B cell (primary cell): Measurements from ENCODE around the gene DOCK6. TPM values are rescaled to one million over a fixed set of nuclear protein-coding genes. Genes with fewer than 3 reads are reported as not detected.

Source experiments
- ATAC-seq: fragments of 200-7000 bp; cut with Tn5 transposase; one replicate; pipeline ENCODE4 v1.10.0; 2021; ENCODE audit warnings: low read depth, mild to moderate bottlenecking, moderate number of reproducible peaks, moderate library complexity
- CTCF ChIA-PET: fragments of 350-600 bp; sonication (Branson Sonifier 250); formaldehyde crosslinking; loops from one replicate; lab custom pipeline; 2021; ENCODE audit warnings: antibody characterized with exemption, inconsistent platforms; lab: Charles Lee
- POLR2A ChIA-PET: fragments of 350-600 bp; sonication (Branson Sonifier 250); formaldehyde crosslinking; loops from one replicate; lab custom pipeline; 2021; ENCODE audit warnings: antibody characterized with exemption; lab: Charles Lee
- DNase-seq: peaks from one replicate; pipeline ENCODE4 v3.0.0; 2013
- H2AFZ ChIP-seq: 2 replicates; pipeline ENCODE4 v1.6.1; 2012; ENCODE audit warnings: mild to moderate bottlenecking, low read depth, low read length; ENCODE audit not compliant: insufficient read depth, poor library complexity, severe bottlenecking
- H3K27ac ChIP-seq, 2 donors: 1 replicate in 1 of 2; 2 replicates in 1 of 2; pipeline ENCODE4 v1.5.1; 2012 to 2013; ENCODE audit warnings: low read length in 2 of 2, mild to moderate bottlenecking in 2 of 2, moderate library complexity in 1 of 2
- H3K27me3 ChIP-seq, 4 experiments: fragments of 200-600 bp in 1 of 4; sonication (generic) in 1 of 4; replicated peaks in 1 of 4; 1 replicate in 2 of 4; 2 replicates in 2 of 4; pipeline versions ENCODE4 v1.6.1 to v1.7.0; 2013 to 2016; ENCODE audit warnings: low read length in 3 of 4, mild to moderate bottlenecking in 2 of 4, mixed read lengths in 1 of 4, moderate library complexity in 1 of 4; ENCODE audit not compliant: insufficient read depth in 4 of 4, control insufficient read depth in 3 of 4; ENCODE audit errors: control extremely low read depth in 1 of 4
- H3K36me3 ChIP-seq, 2 experiments: replicated peaks in 1 of 2; 1 replicate in 1 of 2; 2 replicates in 1 of 2; pipeline versions ENCODE4 v1.6.1 to v1.7.1; 2013; ENCODE audit warnings: low read length in 1 of 2; ENCODE audit not compliant: insufficient read depth in 2 of 2, control insufficient read depth in 1 of 2; ENCODE audit errors: control extremely low read depth in 1 of 2, extremely low read depth in 1 of 2
- H3K4me1 ChIP-seq, 2 donors: fragments of 200-600 bp in 1 of 2; sonication (generic) in 1 of 2; 1 replicate in 1 of 2; 2 replicates in 1 of 2; pipeline versions ENCODE4 v1.5.1 to v1.6.1; 2013 to 2017; ENCODE audit warnings: low read length in 2 of 2; ENCODE audit not compliant: control insufficient read depth in 2 of 2, insufficient read depth in 2 of 2
- H3K4me2 ChIP-seq: replicated peaks from 2 replicates; pipeline ENCODE3; 2012; ENCODE audit warnings: mild to moderate bottlenecking, low read depth, low read length; ENCODE audit not compliant: poor library complexity, severe bottlenecking
- H3K4me3 ChIP-seq, 5 experiments: fragments of 200-600 bp in 1 of 5; sonication (generic) in 1 of 5; 1 replicate in 3 of 5; 2 replicates in 2 of 5; pipeline versions ENCODE4 v1.5.1 to v1.7.0; 2011 to 2016; ENCODE audit warnings: low read length in 4 of 5, mild to moderate bottlenecking in 4 of 5, low read depth in 2 of 5, control low read depth in 1 of 5, moderate library complexity in 1 of 5; ENCODE audit not compliant: insufficient read depth in 1 of 5; ENCODE audit errors: control extremely low read depth in 1 of 5, extremely low read depth in 1 of 5
- H3K79me2 ChIP-seq: fragments of 200-600 bp; sonication (generic); one replicate; pipeline ENCODE4 v1.6.0; 2016; ENCODE audit warnings: low read length; ENCODE audit not compliant: control insufficient read depth, insufficient read depth
- H3K9ac ChIP-seq: fragments of 200-600 bp; sonication (generic); 2 replicates; pipeline ENCODE4 v1.6.1; 2017; ENCODE audit warnings: mild to moderate bottlenecking, low read length, moderate library complexity
- H3K9me3 ChIP-seq, 3 donors: one replicate each; pipeline versions ENCODE4 v1.6.1 to v1.7.1; 2013; ENCODE audit warnings: low read length in 2 of 3; ENCODE audit not compliant: control insufficient read depth in 2 of 3, insufficient read depth in 1 of 3; ENCODE audit errors: control extremely low read depth in 1 of 3
- H4K20me1 ChIP-seq: 2 replicates; pipeline ENCODE4 v1.6.0; 2012; ENCODE audit warnings: mild to moderate bottlenecking, low read length; ENCODE audit not compliant: insufficient read depth, control insufficient read depth, poor library complexity, severe bottlenecking
- H3K27ac Mint-ChIP-seq: one replicate; pipeline ENCODE4 v1.8.0; 2021; ENCODE audit warnings: mixed read lengths
- H3K27me3 Mint-ChIP-seq: one replicate; pipeline ENCODE4 v1.8.0; 2021; ENCODE audit warnings: mixed read lengths
- H3K4me1 Mint-ChIP-seq: one replicate; pipeline ENCODE4 v1.8.0; 2021; ENCODE audit warnings: mixed read lengths
- H3K4me3 Mint-ChIP-seq: one replicate; pipeline ENCODE4 v1.8.0; 2021; ENCODE audit warnings: mixed read lengths
- H3K9me3 Mint-ChIP-seq: one replicate; pipeline ENCODE4 v1.8.0; 2022; ENCODE audit warnings: mixed read lengths; ENCODE audit not compliant: insufficient read depth
- CTCF ChIP-seq: fragments of 200-600 bp; IDR thresholded peaks from one replicate; pipeline ENCODE4 v1.8.0; 2022; ENCODE audit warnings: antibody characterized with exemption, mild to moderate bottlenecking
- EZH2 ChIP-seq: IDR thresholded peaks from 2 replicates; pipeline ENCODE4 v1.6.1; 2012; ENCODE audit warnings: borderline replicate concordance, low read depth, mild to moderate bottlenecking, moderate library complexity, low read length; ENCODE audit not compliant: insufficient read depth, poor library complexity, severe bottlenecking
- WGBS: methylation state at CpG from one replicate; pipeline ENCODE4 v1.1.5; 2013; ENCODE audit warnings: missing lambda C conversion rate; ENCODE audit not compliant: insufficient coverage; 5-methylcytosine and 5-hydroxymethylcytosine counted together
- intact Hi-C: fragments of 100-400 bp; cut with micrococcal nuclease; formaldehyde crosslinking; loops from one replicate; pipeline ENCODE4 v1.10.0; 2022
- polyA plus RNA-seq: library from polyadenylated mRNA; depleted of rRNA; stranded (reverse); fragments of >200 nt; gene quantifications from 2 replicates; pipeline ENCODE4 v1.2.3, GENCODE V29; 2012
- total RNA-seq, 2 donors: library from RNA; stranded (reverse); fragments of 120-200 nt in 1 of 2; gene quantifications; 1 replicate in 1 of 2; 2 replicates in 1 of 2; pipeline versions ENCODE4 v1.2.3 to v1.2.4, GENCODE V29; 2013 to 2022

DOCK6 gene
- total and polyA plus RNA-seq, 2 donors (not counting 1 experiment from before 2014, with no cell fraction given) = 5.3 to 11.9 TPM

- Histone ChIP-seq H3K36me3 (no peaks in the 10 kb centered on the region), H3K4me2 (no peak overlapping the region), H3K9ac (no peak overlapping the region), H2AFZ (no peak overlapping the region), H3K27ac (no peak overlapping the region), H3K9me3 (peaks cover 0 to 5% (median 0%) of the 10 kb centered on the region in 3 donors), H3K4me1 (peaks cover 3 to 6% of the 10 kb centered on the region in 2 donors), H3K4me3 (no peak overlapping the region), H3K27me3 (peaks cover 0 to 17% (median 2%) of the 10 kb centered on the region in 4 experiments), H4K20me1 (no peaks in the 10 kb centered on the region), H3K79me2 (no peaks in the 10 kb centered on the region)
- WGBS = 96% methylated on average over 8 of the region's 10 CpGs
- CTCF ChIA-PET = interaction anchor here (0.6 kb wide), 1 partner anchor 317 kb away, joined by 4 read pairs; no protein-coding TSS in a partner anchor
- POLR2A ChIA-PET = no interaction called here
- H3K27ac Mint-ChIP-seq = no peak overlapping the region
- no peaks in the 10 kb centered on the region for H3K4me1 Mint-ChIP-seq
- no peak for TF ChIP-seq CTCF
- TF ChIP-seq EZH2 = no peak
- no peaks in the 10 kb centered on the region for H3K9me3 Mint-ChIP-seq
- DNase-seq = no peak
- no peak overlapping the region for H3K4me3 Mint-ChIP-seq
- no peak for ATAC-seq
- intact Hi-C loops = no loop called here
- peaks cover 14% of the 10 kb centered on the region for H3K27me3 Mint-ChIP-seq
Observed at GRCh38 chr19:11267316-11268085, 5.2 kb upstream of the DOCK6 start.

GRCh38 chr19:11265785-11266236, 3.5 kb upstream of the DOCK6 start:
- H3K79me2 ChIP-seq = no peaks in the 10 kb centered on the region
- intact Hi-C loops = no loop called here
- ChIA-PET CTCF (no interaction called here), POLR2A (no interaction called here)
- no peak overlapping the region for H3K4me2 ChIP-seq
- 82% methylated on average over 11 of the region's 11 CpGs for WGBS
- Mint-ChIP-seq H3K27me3 (peaks cover 17% of the 10 kb centered on the region), H3K9me3 (no peaks in the 10 kb centered on the region), H3K4me1 (peaks cover 3% of the 10 kb centered on the region), H3K27ac (no peak overlapping the region), H3K4me3 (no peak overlapping the region)
- ATAC-seq (no peak), DNase-seq (no peak)
- H3K36me3 ChIP-seq = no peaks in the 10 kb centered on the region
- H3K4me3 ChIP-seq = no peak overlapping the region
- H3K4me1 ChIP-seq = peaks cover 7 to 13% of the 10 kb centered on the region in 2 donors
- H4K20me1 ChIP-seq = no peaks in the 10 kb centered on the region
- H3K9ac ChIP-seq = no peak overlapping the region
- no peak overlapping the region for H2AFZ ChIP-seq
- TF ChIP-seq CTCF = no peak
- TF ChIP-seq EZH2 = no peak
- no peak overlapping the region for H3K27ac ChIP-seq
- peaks cover 0 to 5% (median 0%) of the 10 kb centered on the region in 3 donors for H3K9me3 ChIP-seq
- peaks cover 0 to 18% (median 3%) of the 10 kb centered on the region in 4 experiments for H3K27me3 ChIP-seq
